GM19452 (cell line): Measurements from ENCODE around the gene TFR2.
A peak's percentile ranks its signal among the peaks of the same experiment; 100 is the strongest.

Experiments
- ATAC-seq: cut with Tn5 transposase; IDR thresholded peaks from one replicate; pipeline ENCODE4 v1.9.1; 2021; ENCODE audit not compliant: unreplicated experiment

Gene TFR2

GRCh38 chr7:100613412-100614175 is 27.8 kb downstream of the TFR2 start:
- ATAC-seq = no peak

GRCh38 chr7:100612730-100613390 is 28.5 kb downstream of the TFR2 start:
- ATAC-seq = no peak

GRCh38 chr7:100611983-100612729 is 29.2 kb downstream of the TFR2 start, which contains the start of gene MOSPD3:
Gene MOSPD3, plus strand, starts transcription at chr7:100612540. Its CDS starts 252 bp downstream, at chr7:100612792.
- ATAC-seq = peak; percentile 89

- no peak for ATAC-seq
These were observed 31.4 kb downstream of the TFR2 start for GRCh38 chr7:100609958-100610357.

- ATAC-seq = no peak
These were observed 34.2 kb downstream of the TFR2 start for GRCh38 chr7:100607111-100607510.

DNA sequence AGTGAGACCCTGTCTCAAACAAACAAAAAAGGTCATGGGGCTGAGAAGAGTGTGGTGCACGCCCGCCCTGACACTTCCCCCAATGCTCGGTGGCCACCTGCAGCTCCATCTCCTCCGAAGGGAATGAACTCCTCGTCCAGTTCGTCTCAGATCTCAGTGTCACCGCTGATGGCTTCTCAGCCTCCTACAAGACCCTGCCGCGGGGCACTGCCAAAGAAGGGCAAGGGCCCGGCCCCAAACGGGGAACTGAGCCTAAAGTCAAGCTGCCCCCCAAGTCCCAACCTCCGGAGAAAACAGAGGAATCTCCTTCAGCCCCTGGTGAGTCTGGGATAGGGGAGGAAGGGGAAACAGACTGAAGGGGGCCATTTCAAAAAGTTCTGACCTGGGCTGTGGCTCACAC is 35.0 kb downstream of the TFR2 start:
- no peak for ATAC-seq

- ATAC-seq = no peak
These were observed 36.1 kb downstream of the TFR2 start for GRCh38 chr7:100604976-100605911.

DNA sequence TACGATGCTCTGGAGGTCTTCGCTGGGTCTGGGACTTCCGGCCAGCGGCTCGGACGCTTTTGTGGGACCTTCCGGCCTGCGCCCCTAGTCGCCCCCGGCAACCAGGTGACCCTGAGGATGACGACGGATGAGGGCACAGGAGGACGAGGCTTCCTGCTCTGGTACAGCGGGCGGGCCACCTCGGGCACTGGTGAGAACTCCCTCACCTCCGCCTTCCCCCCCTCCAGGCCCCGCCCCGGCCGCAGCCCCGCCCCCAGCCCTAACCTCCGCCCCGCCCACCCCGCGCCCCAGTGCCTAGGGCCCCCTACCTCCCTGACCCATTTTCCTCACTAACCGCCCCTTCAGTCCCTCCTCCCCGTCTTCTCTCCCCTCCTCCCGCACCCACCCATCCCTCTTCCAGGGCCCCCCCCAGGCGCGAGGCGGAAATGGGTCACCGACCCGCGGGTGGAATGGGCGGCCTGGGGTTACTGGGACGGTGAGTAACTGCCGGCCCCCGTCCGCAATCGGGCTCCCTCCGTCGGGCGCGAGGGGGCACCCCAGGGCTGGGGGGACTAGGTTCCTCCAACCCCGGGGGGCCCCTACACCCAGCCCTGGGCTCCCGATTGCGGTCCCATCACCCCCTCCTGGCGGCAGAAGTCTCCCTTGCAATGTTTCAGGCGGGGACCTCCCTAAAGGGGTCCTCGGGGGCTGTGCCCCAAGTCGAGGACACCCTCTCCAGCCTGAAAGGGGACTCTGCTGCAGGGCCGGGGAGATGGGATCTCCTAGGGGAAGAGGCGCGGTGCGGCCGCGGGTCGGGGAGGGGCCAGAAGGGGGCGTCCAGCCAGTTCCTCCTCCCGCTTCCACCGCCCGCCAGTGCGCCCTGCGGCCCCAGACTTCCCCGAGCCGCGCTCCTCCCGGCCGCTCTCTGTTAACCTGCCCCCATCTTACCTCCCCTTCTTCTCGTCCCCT is 37.0 kb downstream of the TFR2 start:
- no peak for ATAC-seq

GRCh38 chr7:100603726-100604027 is 37.7 kb downstream of the TFR2 start:
- ATAC-seq = no peak

- no peak for ATAC-seq
These were observed 38.2 kb downstream of the TFR2 start for GRCh38 chr7:100602889-100603725.

- no peak for ATAC-seq
These were observed 40.7 kb downstream of the TFR2 start for GRCh38 chr7:100600730-100601038.

DNA sequence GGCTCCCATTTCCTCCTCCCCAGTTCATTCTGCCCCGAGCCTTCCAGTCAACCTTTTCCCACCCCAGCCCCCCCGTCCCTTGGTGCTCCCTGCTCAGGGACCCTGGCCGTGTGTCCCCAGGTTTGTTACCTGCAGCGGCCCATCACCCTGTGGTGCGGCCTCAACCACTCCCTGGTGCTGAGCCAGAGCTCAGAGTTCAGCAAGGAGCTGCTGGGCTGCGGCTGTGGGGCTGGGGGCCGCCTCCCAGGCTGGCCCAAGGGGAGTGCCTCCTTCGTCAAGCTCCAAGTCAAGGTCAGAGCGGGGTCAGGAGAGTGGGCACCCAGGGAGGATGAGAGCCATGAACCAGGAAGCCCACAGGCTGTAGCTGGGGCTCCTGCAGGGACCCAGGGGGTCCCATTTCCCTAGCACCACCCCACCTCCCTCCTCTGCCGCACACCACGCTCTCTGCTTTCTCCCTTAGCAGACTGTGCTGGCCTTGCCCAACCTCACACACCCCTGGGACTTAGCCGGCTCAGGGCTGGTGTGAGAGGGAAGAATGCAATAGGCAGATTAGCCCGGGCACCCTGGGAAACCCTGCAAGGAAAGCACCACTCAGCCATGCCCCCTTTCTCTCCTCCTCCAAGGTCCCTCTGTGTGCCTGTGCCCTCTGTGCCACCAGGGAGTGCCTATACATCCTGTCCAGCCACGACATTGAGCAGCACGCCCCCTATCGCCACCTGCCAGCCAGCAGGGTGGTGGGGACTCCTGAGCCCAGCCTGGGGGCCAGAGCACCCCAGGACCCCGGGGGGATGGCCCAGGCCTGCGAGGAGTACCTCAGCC is 41.2 kb downstream of the TFR2 start:
- ATAC-seq = no peak

DNA sequence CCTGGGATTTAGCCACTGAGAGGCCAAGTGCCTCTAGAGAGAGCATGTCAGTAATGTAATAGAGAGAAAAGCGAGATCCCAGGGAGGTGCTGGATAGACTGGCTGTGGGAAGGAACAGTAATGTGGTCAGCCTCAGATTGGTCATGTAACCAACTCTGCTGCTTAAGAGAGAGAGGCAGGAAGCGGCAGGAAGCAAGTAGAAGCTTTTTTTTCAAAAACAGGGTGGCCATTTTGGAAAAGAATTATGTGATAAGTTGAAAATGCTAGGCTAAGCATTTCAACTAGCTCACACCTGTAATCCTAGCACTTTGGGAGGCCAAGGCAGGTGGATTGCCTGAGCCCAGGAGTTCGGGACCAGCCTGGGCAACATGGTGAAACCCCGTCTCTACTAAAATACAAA is 42.9 kb downstream of the TFR2 start:
- ATAC-seq = no peak

DNA sequence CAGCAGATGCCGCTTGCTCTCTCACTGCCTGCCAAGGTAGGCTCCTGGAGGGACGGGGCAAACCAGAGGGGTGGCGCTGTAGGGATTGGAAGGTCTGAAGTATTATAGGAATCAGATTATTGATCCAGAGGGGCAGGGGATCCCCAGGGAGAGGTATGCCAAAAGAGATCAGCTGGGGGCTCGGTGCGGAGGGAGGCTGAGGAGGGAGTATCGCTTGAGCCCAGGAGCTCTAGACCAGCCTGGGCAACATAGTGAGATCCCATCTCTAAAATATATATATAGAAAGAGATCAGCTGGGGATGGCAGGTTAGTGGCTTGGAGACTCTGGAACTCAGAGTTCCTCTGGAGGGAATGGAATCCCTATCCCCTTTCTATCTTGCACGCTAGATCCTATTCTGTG is 46.2 kb downstream of the TFR2 start:
- ATAC-seq = no peak

DNA sequence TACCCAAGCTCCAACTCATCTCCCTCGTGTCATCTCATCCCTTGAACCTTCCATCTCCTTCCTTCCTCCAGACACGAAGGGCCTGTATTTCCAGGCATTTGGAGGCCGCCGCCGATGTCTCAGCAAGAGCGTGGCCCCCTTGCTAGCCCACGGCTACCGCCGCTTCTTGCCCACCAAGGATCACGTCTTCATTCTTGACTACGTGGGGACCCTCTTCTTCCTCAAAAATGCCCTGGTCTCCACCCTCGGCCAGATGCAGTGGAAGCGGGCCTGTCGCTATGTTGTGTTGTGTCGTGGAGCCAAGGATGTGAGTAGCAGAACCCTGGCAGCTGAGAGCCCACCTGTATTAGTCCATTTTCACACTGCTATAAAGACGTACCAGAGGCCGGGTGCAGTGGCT is 49.8 kb downstream of the TFR2 start:
- ATAC-seq = no peak

- no peak for ATAC-seq
These were observed 51.1 kb downstream of the TFR2 start for GRCh38 chr7:100590077-100590737.

DNA sequence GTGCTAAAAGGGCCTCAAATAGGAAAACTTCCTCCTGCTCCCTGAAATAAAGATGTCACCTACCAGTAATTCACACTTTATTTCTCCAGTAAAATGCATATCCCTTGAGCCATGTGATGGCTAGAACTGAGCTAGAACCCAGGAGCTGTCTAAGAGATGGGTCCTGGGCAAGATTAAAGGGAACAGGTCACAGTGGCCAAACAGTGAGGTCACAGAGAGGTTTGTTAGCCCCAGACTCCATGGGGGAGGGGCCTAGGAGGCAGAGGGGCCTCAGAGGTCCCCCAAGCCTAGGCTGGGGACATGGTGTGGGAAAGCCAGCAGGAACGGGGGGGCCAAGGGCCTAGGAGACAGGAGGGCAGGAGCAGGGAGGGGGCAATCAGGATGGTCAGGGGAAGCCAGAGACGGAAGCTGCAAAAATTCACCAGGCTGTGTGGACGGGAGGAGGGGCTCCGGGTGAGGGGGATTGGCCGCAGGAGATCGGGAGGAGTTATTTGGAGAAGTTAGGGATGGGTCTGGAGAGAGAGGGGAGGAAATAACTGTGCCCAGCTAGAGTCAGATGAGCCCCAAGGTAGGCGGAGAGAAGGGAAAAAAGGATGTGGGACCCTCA is 51.9 kb downstream of the TFR2 start:
- ATAC-seq = no peak
